Measurements from ENCODE around the gene ST7.

The ST7 gene

DNA sequence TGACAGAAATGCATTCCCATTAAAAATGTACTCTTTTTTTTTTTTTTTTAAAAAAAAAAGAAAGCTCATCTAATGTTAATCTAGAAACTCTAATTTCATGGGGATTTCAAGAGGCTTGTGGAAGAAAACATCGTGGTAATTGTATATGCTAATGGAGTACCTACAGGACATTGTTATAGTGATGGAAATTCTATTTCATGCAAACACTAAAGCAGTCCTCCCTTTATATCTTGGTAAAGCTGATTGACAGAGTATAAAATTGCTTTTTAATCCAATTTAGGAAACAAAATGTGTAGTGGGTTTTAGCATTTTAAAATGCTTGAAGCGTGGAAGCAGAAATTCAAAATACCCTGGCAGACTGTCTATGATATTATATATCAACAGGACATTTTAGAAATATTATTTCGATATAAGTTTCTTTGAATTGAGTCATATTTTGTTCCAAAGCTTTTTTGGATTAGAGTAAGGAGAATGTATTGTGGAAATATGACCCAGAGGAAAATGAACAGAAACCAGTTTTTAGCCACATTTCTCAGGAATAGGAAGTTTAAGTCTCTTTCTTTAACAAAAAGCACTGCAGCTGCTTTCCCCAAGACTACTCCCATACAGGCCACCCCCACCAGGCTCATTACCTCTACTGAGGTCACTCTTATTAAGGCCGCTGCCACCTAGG is 247.6 kb downstream of the ST7 start:
- DNase-seq, result no peak

DNA sequence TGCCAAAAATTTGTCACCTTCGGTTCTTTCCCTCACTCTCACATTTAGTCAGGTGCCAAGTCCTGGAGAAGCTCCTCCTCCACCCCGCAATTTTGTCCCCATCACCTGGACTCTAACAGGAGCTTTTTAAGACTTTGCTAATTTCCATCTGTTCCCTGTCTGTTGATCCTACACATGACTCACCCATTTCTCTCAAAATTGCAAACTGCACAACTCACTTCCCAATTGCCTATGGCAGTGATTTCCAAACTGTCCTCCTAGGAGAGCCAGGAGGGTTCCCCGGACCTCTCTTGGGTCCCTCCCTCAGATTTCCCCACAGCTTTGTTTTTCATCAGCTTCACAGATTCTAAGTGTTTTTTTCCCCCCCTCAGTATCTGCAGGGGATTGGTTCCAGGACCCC is 249.2 kb downstream of the ST7 start:
- no peak for DNase-seq

DNA sequence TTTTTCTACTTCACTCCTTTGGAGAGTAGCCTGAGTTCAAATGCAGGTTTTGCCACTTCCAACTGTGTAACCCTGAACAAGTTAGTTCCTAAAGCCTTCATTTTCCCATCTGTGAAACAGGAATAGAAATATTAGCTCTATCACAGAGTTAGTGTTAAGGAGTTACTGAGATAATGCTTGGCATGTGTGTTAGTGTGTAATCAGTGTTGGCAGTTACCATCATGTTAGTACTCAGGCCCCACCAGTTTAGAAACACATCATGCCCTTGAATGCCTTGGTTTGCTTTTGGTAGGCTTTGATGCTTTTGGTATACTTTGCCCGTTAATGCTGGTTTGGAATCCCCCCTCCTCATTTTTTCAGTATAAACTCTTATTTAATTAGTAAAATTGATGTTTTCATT is 249.9 kb downstream of the ST7 start:
- DNase-seq, result no peak

DNA sequence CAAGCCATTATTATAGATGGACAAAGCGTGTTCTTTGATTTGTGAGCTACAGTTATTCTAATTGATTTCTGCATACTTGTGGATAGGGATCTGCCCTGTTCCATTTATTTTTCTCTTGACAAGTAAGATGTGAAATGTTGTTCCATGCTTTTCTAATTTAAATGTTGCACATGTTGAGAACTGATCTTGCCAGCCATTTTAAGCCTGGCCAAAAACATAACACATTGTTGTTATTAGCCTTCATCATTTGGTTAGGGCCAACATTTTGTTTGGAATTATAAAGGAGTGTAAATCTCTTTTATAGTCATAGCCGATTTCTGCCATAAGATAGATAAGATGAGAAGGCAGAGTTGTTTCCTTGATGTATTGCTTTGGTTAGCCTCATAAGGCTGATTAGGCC is 252.6 kb downstream of the ST7 start:
- DNase-seq, result no peak

DNA sequence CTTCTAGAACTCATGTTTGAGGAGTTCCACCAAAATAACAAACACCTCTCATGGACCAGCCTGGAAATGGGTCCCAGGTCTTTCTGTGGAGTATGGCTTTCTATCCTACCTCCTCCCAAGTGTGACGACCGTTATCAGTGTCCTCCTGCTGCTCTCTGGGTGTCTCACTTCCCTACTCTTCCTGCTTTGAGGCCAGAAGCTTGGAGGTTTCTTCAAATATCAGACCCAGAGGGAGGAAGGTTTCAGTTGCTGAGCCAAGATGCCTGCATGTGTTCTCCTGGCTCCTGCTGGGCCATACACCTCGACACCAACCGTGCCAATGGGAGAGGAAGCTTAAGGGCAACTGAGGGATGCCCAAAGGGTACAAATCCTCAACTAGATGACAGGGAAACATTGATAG is 255.0 kb downstream of the ST7 start:
- no peak for DNase-seq

DNA sequence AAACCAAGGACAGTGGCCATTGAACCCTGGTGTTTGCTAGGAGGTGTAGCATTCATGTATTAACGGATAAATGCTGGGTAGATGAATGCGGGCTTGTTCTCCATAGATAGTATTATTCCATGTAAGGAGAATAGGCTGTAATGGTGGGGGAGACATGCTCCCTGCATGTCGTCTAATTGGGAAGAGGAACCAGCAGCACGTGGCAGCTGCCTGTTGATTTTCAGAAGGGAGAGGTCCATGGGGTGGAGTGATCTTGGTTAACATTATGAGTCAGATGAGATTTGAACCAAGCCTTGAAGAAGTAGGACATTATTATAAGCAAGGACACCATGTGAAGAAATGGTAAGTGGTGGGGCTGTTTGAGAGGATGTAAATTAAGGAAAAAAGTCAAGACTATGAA is 257.1 kb downstream of the ST7 start:
- DNase-seq, result peak in 1 of 2 donors; percentile 14

DNA sequence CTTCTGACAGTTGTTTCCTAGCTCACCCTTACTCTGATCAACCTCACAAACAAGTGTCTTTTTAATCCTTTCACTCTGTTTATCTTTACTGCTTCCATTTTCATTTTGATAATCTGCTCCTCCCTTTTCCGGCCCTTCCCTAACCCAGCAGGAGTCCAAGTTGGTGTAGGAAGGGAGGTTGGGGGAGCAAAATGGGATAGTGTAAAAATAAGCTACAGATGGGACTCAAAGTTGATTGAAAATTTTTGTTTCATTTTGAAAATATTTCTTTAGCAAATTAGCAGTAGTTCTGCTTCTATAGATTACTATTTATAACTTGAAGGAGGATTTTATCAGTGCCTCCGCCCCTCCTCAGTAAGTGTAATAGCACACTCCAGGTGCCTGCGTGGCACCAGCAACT is 257.6 kb downstream of the ST7 start:
- no peak for DNase-seq

DNA sequence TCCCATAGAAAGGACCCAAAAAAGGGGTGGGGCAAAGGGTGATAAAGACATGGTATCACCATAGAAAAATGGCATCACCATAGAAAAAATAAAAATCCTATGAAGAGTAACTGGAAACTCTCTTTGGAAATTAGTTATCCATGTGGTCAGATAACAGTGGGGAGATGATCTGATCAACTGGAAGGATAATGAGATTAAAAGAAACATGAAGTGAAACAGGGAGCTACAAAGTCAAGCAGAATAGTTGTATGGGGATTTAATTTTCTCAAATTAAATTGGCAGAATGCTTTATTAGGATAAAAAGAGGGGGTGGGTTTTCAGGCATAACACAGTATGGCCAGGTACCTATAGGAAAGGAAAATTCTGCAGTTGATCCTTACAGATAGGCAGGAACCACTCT is 258.3 kb downstream of the ST7 start:
- no peak for DNase-seq

DNA sequence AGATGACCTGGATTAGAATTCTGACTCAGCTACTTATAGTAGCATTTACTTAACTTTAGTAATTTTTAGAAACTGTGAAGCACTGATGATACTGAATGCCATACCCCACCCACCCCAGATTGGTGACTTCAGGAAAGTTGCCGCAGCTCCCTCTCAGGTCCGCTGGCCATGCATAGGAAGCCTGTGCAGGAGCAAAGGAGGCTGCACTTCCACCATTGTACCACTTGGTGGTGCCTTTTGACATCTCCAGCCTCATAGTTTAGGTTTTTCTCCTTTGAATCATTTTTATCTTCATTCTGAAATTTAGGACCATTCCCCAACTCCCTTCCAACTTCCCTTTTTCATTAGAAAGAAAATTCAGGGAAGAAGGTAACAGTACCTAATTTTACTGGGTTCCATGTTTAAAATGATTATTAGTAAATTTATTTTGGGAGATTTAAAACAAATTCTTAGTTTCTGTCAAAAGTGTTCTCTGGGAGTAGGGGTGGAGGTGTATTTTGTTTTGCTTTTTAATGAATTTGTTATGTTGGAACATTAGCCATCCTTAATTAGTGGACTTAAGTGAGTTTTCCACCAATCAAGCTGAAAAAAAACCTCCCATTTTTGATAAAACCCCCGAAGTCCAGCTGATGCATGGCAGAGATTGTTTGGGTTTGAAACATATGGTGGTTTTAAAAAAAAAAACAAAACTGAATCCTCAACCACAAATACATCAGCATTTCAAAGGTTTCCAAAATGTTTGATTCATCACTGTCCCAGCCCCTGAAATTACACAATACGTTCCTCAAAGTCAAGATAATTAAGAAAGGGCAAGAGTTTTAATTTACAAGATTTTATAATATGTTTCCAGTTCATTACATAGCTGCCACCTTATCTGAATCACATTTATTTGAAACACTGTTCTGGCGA is 259.9 kb downstream of the ST7 start:
- peak; percentile 20 to 70 for DNase-seq

DNA sequence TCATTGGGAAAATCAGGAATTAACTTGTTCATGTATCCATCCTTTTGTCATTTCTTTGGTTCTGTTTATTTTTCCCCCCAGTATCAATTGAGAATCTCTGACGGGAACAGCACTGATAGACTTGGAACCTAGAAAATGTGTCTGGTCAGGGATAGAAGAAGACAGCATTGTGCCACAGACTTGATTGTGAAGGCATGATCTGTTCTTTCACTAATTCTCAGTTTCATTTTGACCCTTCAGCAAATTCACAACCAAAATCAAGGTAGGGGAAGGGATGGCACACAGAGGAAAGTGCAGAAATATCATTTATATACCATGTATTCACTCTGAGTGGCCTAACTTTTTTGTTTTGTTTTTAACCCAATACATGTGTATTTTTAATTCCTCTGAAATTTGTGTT is 262.7 kb downstream of the ST7 start:
- no peak for DNase-seq

DNA sequence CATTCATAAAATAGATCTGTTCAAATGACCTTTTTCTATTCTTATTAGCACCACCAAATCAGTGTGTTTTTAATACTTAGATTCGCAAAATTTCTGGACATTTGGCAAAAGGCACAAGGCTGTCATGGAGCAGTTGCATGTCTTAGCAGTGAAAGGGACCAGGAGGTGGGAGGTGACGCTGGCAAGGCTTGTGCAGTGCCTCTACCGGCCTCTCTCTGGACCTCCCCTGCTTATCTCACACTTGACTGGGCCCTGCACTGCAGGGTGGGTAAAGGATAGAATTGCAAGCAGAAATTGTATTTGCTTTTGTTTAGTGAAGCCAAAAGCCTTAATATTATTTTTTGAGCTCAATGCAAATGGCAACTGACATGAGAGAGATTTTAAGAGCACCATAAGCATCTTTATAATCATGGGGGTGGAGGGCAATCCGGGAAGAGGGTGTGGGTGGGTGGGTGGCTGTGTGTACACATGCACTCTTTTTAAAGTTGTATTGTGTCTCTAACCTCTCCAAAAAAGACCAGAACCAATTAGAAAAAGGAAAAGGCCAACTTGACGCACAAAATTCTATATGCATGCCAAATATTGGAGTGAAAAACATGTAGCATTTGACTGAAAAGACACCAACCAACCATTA is 263.3 kb downstream of the ST7 start:
- DNase-seq, result no peak

DNA sequence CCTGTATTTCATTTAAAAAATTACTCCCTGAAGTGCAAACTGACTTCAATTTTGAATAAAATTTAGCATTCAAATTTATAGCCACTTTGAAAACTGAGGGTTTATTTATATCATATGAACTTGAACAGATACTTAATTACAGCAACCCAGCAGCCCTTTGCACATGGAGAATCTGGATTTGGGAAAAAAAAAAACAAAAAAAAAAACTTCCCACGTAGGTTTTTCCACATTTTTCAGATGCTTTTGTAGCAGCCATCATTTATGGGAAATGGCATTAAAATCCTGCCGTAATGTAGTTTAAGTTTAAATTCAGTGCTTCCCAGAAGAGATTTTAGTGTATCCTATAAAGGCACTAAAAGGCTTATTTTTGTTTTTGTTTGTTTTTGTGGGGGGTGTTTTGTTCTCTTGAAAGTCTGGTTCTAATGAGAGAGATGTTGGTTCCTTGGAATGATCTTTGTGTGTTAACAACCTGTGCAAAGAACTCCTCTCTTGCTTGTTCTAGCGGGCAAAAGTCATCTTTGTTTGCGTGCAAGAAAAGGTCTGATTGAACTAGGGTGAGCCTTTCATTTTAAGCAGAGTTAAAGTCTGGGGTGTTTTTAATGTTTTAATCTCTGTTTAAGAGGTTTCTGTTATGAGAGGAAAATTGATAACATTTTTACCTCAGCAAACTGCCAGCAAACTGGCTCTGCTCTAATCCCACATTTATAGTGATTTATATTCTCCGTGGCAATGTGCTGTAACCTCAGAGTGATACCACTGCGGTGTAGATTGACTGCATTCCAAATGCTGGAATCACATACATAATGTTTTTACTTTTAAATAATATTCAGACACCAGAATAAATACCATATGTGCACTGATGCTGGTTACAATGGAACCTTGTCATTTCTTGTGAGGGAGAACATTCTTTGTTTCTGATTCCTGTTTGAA is 264.1 kb downstream of the ST7 start:
- DNase-seq, result no peak

DNA sequence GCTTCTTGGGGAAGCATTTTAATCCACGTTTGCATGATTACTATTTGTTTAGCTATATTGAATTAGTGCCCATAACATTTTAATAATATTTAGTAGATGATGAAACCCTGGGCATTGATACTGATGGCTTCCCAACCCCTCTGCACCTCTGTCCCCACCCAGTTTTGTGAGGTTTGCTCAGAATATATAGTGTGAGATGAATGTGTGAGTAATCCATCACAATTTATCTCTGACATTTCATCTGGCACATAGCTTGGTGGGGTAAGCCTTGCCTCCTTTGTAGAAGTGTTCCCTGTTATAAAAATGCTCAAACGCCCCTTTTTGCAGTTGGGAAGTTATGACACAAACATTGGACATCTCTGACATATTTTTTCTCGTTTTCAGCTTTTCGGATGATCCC is 265.4 kb downstream of the ST7 start:
- DNase-seq, result no peak

DNA sequence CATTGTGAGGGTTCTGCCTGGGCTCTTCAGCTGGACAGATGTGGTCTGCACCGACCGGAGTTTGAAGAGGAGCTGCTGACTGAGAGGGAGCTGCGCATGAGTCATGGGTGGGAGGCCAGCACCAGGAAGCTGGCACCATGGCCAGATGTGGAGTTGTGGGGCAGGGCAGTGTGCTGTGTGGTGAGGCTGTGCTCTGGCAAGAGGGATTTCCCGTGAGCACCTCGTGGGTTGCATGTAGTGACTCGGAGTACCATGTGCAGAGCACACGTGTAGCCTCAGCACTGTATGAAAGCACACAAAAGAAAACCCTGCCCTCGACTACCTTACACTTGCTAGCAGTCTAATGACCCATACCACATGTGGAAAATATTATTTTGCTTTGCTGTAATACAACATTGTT is 266.2 kb downstream of the ST7 start:
- DNase-seq, result peak in 1 of 2 donors; percentile 10

DNA sequence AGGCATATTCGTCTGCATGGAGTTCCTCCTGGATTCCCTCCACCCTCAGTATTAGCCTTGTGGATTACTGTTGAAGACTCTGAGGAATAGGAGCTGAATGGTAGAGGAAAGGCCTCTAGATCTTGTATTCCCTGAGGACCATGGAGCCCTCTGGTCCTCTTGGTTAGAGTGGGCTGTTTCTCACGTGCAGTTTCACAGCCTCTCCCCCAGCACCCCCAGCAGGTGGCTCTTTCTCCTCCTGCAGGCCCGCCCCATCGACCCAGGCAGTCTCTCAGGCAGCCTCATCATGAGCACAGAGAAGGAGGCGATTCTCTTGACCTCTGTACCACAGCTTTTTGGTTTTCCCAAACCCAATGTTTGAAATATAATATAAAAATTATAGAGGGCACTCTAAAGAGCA is 267.5 kb downstream of the ST7 start:
- no peak for DNase-seq

DNA sequence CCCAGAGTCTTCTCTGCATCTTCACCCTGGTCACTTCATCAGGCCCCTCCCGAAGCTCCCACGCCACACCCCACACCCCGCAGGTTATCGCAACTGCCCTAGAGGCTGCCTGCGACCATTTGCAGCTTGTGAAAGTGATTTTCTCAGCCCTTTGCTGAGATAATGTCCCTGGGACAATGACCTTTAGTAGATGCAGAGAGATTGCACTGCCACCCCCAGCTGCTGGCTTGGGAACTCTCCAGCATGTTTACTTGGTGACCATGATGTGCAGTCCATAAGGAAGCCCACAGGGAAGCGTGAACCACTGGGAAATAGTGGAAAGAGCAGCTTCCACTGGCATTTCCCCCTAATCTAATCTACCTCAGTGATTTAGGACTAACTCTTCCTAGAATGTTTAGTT is 272.2 kb downstream of the ST7 start:
- no peak for DNase-seq

DNA sequence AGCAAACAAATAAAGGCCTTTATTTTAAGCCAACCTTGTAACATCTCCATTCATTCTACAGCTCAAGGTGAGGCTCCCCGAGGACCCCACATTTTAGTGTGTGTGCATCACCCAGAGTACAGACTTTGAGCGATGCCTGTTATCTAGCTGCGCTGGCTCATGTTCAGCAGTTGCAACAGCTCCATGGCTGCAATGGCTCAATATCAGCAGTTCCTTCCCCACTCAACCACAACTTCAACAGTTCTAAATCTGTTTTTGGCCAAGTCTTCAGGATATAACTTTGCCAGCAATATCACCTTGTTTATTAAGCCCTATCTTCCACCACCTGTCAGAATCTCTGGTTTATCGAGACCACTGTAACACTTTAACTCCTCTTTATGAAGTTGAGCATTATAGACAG is 273.8 kb downstream of the ST7 start:
- DNase-seq, result no peak

DNA sequence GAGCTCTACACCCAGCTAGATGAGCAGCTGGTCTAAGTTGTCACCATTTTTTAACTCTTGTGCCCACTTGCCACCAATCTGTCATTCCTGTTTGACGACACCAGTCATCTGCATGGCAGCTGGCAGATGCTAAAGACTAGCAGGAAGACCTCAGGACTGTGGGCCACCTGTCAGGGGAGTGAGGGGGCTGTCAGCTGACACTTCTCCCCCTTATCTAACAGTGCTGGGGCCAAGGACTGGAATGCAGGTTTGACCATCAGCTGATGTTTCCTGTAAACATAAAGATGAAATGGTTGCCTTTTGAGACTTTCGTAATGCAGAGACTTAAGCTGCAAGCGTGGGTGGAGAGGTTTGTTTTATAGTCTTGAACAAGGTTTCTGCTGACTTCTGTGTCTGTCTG is 276.0 kb downstream of the ST7 start:
- no peak for DNase-seq

DNA sequence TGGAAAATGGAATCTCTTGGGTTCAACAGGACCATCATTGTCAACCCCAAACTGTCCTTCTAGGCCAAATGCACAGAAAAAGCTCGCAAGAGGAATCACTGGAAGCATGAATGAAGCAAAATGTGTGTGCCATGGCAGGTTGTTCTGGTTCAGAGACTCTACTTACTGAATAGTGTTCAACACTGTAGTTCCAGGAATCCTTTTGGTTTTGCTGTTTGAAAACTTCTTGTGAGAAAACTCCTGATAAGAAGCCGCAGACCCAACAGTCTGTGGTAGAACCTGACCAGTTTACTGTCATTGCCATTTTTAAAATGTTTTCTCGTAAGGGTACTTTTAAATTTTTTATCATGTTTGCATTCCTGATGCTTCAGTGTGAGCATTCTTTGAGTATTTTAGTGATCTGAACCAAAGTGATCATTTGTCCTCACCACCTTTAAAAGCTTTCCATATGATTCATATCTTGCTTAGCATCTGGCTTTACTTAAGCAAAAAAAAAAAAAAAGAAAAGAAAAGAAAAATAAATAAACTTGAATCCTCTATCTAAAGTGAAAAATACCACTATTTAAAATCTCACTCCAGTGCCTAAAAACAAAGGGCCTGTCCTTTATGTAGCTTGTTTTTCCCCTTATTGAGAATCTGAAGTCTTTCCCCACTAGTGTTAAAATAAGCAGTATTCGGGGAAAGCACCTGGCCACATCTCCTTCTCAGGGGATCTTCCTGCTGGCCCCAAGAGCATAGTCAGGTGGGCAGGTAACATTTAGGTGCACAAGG is 277.2 kb downstream of the ST7 start:
- no peak for DNase-seq

DNA sequence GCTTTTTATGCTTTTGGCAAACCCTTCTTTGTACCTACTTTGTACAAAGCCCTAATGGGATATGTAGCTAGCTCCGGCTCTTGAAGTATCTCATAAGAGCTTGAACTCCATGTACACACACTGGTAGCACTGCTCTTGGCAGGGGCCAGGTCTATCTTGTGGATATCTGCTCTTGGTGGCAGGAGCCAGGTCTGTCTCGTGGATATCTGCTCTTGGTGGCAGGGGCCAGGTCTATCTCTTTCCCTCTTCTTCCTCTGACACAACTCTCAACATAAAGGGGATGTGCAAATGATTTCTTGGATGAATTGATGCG is 277.7 kb downstream of the ST7 start:
- DNase-seq, result no peak

DNA sequence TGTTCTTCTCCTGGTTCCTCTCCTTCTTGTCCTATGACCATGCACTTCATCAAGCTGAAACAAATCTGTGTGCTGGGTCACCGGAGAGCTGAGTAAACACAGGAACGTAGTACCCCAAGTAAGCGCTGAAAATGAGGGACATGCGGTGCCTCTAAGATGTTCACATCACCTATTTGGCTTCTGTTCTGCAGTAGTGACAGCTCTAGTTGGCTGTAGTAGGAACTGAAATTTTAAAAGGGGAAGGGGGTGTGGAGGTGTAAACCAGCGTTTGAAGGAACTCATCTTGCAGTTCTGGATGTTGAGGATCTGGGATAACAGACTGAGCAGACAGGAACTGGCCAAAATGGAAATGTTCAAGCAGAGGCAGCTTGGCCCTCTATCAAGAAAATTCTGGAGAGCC is 284.3 kb downstream of the ST7 start:
- DNase-seq, result no peak

DNA sequence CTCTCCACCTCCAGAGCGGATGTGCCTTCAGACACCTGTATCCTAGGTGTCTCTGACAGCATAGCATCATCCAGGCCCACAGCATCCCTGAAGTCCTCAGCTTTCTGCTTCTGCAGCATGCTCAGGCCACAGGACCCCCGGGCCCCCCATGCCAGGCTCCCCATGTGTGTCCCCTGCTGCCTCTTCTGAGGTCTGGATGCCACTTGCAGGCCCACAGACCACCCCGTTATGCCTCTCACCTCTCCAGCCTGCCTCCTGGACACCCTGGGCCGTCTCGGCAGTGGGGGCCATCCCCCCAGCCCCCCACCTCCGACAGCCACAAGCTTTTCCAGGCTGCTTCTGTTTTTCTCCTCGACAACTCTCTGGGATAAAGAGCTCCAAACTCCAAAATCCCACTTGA is 285.2 kb downstream of the ST7 start:
- no peak for DNase-seq

All from inflammatory macrophage treated with lipopolysaccharide for 1 hour (primary cell).